A673 (cell line): Measurements from ENCODE around the gene RBX1. TPM values are rescaled to one million over a fixed set of nuclear protein-coding genes. Genes with fewer than 3 reads are reported as not detected.

Experiments used
- BruUV-seq: library from RNA; stranded (reverse); fragments of 400-500 nt; replicated peaks from 2 replicates; lab custom pipeline; 2021; lab: Mats Ljungman, UMichigan
- CTCF ChIA-PET: fragments of 300-600 bp; sonication (Branson Sonifier 250); formaldehyde crosslinking; loops from one replicate; lab custom pipeline; 2022; ENCODE audit warnings: antibody characterized with exemption; lab: Charles Lee
- POLR2A ChIA-PET: fragments of 300-600 bp; sonication (Branson Sonifier 250); formaldehyde crosslinking; loops from one replicate; lab custom pipeline; 2022; ENCODE audit warnings: antibody characterized with exemption; ENCODE audit not compliant: low non-redundant PET; lab: Charles Lee
- DNase-seq: peaks from one replicate; pipeline ENCODE4 v3.0.0-alpha.2; 2015; ENCODE audit warnings: low spot score
- H3K27ac ChIP-seq: fragments of 200-600 bp; sonication (generic); 2 replicates; pipeline ENCODE4 v1.5.1; 2016; ENCODE audit warnings: mixed run types, low read depth, mild to moderate bottlenecking, mixed read lengths, antibody characterized with exemption, low read length; ENCODE audit not compliant: poor library complexity, severe bottlenecking
- H3K27me3 ChIP-seq: fragments of 200-600 bp; sonication (generic); replicated peaks from 2 replicates; pipeline ENCODE4 v1.6.1; 2017; ENCODE audit warnings: mixed run types, low read depth, mild to moderate bottlenecking, mixed read lengths, antibody characterized with exemption, low read length; ENCODE audit not compliant: insufficient read depth, poor library complexity
- H3K36me3 ChIP-seq: fragments of 200-600 bp; sonication (generic); 2 replicates; pipeline ENCODE4 v1.6.1; 2016; ENCODE audit warnings: mixed run types, mild to moderate bottlenecking, mixed read lengths, antibody characterized with exemption, low read length; ENCODE audit not compliant: insufficient read depth, poor library complexity, severe bottlenecking
- H3K4me1 ChIP-seq: fragments of 200-600 bp; sonication (generic); 2 replicates; pipeline ENCODE4 v1.6.1; 2017; ENCODE audit warnings: mixed run types, mild to moderate bottlenecking, mixed read lengths, antibody characterized with exemption, low read length; ENCODE audit not compliant: insufficient read depth, poor library complexity, severe bottlenecking
- H3K4me3 ChIP-seq: fragments of 200-600 bp; sonication (generic); 2 replicates; pipeline ENCODE4 v1.5.1; 2016; ENCODE audit warnings: low read depth, mixed run types, mild to moderate bottlenecking, mixed read lengths, low read length; ENCODE audit not compliant: poor library complexity, severe bottlenecking
- H3K9me3 ChIP-seq: fragments of 200-600 bp; sonication (generic); 2 replicates; pipeline ENCODE4 v1.6.1; 2016; ENCODE audit warnings: mixed run types, low read depth, mild to moderate bottlenecking, mixed read lengths, antibody characterized with exemption, low read length; ENCODE audit not compliant: poor library complexity, severe bottlenecking
- EZH2 ChIP-seq: fragments of 200-600 bp; sonication (generic); IDR thresholded peaks from 2 replicates; pipeline ENCODE4 v1.6.1; 2017; ENCODE audit warnings: borderline replicate concordance, low read depth, mild to moderate bottlenecking, mixed read lengths, antibody characterized with exemption, low read length; ENCODE audit not compliant: poor library complexity, severe bottlenecking
- intact Hi-C: fragments of 100-400 bp; cut with micrococcal nuclease; formaldehyde crosslinking; loops from one replicate; pipeline ENCODE4 v1.10.0; 2022; ENCODE audit not compliant: unreplicated experiment
- total RNA-seq: library from RNA; stranded (reverse); gene quantifications from 2 replicates; pipeline ENCODE4 v1.2.3, GENCODE V29; 2021
- TF ChIP-seq, protein P1 (sequence below): fragments of 300-800, 200-600 bp; sonication (generic); conservative IDR thresholded peaks from 2 replicates; pipeline ENCODE4 v1.5.1; 2017; ENCODE audit warnings: low read depth, mild to moderate bottlenecking, antibody characterized with exemption, low read length, moderate library complexity, mixed read lengths

The RBX1 gene
- total RNA-seq, 1 experiment from 2014 or later, result 82.3 TPM

DNA sequence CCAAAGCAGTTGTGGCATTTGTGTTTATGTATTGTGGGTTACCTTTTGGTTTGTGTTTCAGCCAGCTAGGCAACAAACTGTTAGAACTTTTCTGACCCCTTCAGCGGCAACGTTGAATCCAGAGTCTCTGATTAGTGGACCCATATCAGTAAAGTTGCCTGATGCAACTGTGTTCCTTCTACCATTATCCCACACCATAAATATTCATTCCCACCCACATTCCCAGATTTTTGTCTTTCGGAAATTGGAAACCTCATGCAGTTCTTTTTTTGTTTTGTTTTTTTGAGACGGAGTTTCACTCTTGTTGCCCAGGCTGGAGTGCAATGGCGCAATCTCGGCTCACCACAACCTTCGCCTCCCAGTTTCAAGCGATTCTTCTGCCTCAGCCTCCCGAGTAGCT, 30.7 kb upstream of the RBX1 start:
- H3K27ac ChIP-seq, result no peak overlapping the region
- no TSS peak for BruUV-seq
- peaks cover 35% of the 10 kb centered on the region for H3K36me3 ChIP-seq
- no peaks in the 10 kb centered on the region for H3K4me1 ChIP-seq
- H3K4me3 ChIP-seq, result no peak overlapping the region
- ChIA-PET CTCF (no interaction called here), POLR2A (no interaction called here)
- TF ChIP-seq, protein P1, sequence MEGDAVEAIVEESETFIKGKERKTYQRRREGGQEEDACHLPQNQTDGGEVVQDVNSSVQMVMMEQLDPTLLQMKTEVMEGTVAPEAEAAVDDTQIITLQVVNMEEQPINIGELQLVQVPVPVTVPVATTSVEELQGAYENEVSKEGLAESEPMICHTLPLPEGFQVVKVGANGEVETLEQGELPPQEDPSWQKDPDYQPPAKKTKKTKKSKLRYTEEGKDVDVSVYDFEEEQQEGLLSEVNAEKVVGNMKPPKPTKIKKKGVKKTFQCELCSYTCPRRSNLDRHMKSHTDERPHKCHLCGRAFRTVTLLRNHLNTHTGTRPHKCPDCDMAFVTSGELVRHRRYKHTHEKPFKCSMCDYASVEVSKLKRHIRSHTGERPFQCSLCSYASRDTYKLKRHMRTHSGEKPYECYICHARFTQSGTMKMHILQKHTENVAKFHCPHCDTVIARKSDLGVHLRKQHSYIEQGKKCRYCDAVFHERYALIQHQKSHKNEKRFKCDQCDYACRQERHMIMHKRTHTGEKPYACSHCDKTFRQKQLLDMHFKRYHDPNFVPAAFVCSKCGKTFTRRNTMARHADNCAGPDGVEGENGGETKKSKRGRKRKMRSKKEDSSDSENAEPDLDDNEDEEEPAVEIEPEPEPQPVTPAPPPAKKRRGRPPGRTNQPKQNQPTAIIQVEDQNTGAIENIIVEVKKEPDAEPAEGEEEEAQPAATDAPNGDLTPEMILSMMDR, result no peak
- TF ChIP-seq EZH2, result no peak
- H3K9me3 ChIP-seq, result no peaks in the 10 kb centered on the region
- H3K27me3 ChIP-seq, result no peaks in the 10 kb centered on the region
- intact Hi-C loops, result loop anchor here (10.0 kb wide), 1 partner anchor 594 kb away; no protein-coding TSS in a partner anchor
- no peak for DNase-seq

DNA sequence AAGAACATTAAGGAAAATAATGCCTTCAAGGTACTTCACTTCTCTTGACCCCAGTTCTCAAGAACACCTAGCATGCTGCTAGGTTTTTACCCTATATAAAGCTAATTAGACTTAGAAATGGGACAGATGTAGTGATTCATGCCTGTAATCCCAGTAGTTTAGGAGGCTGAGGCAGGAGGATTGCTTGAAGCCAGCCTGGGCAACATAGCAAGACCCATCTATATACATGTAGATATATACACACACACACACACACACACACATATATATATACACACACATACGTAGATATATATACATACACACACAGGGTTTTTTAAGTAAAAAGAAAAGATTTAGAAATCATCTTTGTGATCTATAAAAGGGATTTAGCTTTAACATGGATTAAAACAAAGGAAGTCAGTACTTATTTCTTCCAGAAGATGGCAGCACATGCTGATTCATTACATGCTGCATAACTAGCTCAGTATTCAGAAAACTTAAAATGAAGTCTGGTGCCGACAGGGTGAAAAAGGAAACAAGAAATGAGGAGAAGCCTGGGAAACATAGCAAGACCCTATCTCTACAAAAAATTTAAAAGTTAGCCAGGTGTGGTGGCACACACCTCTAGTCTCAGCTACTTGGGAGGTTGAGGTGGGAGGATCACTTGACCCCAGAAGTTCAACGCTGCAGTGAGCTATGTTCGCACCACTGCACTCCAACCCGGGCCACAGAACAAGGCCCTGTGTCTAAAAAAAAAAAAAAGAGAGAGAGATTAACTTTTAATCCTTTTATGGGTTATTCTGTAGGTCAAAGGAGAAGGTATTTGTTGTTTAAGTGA, 28.5 kb upstream of the RBX1 start:
- H3K4me1 ChIP-seq, result no peaks in the 10 kb centered on the region
- H3K27me3 ChIP-seq, result no peaks in the 10 kb centered on the region
- POLR2A ChIA-PET, result interaction anchor here (0.6 to 0.8 kb wide), 2 partner anchors 552 to 651 kb away, joined by 3 to 4 read pairs; partner anchors contain the start of gene SGSM3
- TF ChIP-seq EZH2, result no peak
- TF ChIP-seq, protein P1, result peak; percentile 76
- no peak overlapping the region for H3K27ac ChIP-seq
- no TSS peak for BruUV-seq
- peak; percentile 71 for DNase-seq
- no peaks in the 10 kb centered on the region for H3K9me3 ChIP-seq
- H3K4me3 ChIP-seq, result no peak overlapping the region
- CTCF ChIA-PET, result interaction anchor here (0.5 to 1.6 kb wide), 23 partner anchors 9 to 612 kb away, joined by 3 to 12 read pairs (median 3); partner anchors contain the start of genes ACO2, PHF5A, RANGAP1 and RBX1
- H3K36me3 ChIP-seq, result peaks cover 30% of the 10 kb centered on the region
- intact Hi-C loops, result loop anchor here (10.0 kb wide), 1 partner anchor 592 kb away; no protein-coding TSS in a partner anchor

DNA sequence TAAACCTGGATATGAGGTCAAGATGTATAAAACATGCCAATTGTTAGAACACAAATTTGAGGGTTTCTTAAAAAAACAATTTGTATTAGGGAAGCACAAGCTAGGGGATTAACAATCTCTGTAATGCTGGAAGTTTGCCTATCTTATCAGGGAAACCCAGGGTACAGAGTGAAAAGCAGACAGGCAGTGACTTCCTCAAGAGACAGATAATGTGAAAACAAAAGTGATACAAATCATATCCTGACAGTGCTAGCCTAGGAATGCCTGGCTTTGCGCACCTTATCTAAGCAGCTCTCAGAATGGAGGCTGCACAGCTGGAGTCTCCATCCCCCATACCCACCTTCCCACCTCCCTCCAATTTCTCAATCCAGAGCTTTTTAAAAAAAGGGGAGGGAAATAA, 22.5 kb upstream of the RBX1 start:
- H3K4me3 ChIP-seq, result no peak overlapping the region
- H3K27ac ChIP-seq, result no peak overlapping the region
- H3K36me3 ChIP-seq, result peaks cover 15% of the 10 kb centered on the region
- no TSS peak for BruUV-seq
- no peaks in the 10 kb centered on the region for H3K27me3 ChIP-seq
- H3K4me1 ChIP-seq, result no peaks in the 10 kb centered on the region
- no peaks in the 10 kb centered on the region for H3K9me3 ChIP-seq
- CTCF ChIA-PET, result no interaction called here
- intact Hi-C loops, result loop anchor here (10.0 kb wide), 1 partner anchor 586 kb away; no protein-coding TSS in a partner anchor
- no peak for DNase-seq
- TF ChIP-seq, protein P1, result no peak
- no peak for TF ChIP-seq EZH2
- POLR2A ChIA-PET, result no interaction called here
